UCSD-AML1 (cell line): ENCODE results near the gene ENTR1.
A peak's percentile ranks its signal among the peaks of the same experiment; 100 is the strongest.
"Not testable (repeated sequence)": the region's sequence is repeated elsewhere in the genome, so short reads cannot be mapped to it uniquely, and the experiment has no call there.

ENCODE experiments used
- DNase-seq: peaks from one replicate; lab custom pipeline; 2025; ENCODE audit not compliant: unreplicated experiment; lab: John Stamatoyannopoulos, UW

The ENTR1 gene

DNA sequence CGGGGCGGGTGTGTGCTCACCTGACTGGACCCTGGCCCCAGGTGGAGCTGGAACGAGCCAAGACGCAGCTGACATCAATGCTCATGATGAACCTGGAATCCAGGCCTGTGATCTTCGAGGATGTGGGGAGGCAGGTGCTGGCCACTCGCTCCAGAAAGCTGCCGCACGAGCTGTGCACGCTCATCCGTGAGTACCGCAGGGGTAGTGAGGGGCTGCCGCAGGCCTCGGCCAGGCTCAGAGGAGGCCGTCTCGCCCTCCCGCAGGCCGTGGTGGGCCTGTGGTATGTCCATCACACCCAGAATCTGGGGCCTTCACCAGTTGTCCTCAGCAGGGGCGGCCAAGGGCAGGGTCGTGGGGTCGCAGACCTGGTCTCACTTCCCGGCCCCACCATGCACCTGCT, 11.4 kb upstream of the ENTR1 start:
- DNase-seq, result no peak

DNA sequence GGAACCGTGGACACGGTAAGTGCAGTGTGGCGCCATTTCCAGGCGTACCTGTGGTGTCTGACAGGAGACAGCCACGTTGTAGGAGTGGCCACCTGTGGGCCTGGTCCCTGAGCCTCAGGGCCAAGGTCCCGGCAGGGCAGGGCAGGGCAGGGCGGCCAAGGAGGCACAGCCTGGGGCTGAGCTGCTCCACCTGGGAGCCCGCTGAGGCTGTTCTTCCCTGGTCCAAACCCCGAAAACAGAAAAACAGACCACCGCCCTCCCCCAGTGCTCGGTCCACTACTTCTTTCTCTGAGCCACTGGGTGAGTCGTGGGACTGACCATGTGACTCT, 8.6 kb upstream of the ENTR1 start:
- DNase-seq, result no peak

DNA sequence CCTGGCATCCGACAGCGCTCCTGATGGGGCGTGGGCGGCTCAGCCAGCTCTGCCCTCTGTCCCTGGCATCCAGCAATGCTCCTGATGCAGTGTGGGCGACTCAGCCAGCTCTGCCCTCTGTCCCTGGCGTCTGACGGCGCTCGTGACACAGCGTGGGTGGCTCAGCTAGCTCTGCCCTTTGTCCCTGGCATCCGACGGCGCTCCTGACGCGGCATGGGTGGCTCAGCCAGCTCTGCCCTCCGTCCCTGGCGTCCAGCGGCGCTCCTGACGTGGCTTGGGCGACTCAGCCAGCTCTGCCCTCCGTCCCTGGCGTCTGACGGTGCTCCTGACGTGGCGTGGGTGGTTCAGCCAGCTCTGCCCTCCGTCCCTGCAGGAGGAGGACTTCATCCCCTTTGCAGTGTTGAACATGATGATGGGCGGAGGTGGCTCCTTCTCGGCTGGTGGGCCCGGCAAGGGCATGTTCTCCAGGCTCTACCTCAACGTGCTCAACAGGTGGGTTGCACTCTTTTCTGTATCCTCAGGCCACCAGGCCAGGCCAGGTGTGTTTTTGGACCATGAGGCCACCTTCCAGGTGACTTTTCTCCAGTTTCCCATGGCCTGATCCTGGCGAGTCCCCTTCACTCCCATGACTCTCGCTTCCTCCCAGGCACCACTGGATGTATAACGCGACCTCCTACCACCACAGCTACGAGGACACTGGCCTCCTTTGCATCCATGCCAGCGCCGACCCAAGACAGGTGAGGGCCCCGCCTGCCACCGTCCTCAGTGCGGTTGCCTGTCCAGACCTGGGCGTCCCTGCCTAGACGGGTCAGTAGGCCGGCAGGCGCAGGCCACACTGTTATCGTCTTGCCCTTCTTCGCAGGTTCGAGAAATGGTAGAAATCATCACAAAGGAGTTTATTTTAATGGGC, 8.0 kb upstream of the ENTR1 start:
- DNase-seq, result no peak

DNA sequence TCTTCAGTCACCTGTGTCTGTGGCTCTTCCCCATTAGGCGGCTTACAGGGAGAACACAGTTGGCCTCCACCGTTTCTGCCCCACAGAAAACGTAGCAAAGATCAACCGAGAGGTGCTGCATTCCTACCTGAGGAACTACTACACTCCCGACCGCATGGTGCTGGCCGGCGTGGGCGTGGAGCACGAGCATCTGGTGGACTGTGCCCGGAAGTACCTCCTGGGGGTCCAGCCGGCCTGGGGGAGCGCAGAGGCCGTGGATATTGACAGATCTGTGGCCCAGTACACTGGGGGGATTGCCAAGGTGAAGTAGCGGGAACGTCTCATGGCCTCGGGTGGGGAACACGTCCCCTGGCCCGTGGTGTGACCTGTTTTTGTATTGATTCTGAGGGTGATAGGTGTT, 6.5 kb upstream of the ENTR1 start:
- DNase-seq, result no peak

DNA sequence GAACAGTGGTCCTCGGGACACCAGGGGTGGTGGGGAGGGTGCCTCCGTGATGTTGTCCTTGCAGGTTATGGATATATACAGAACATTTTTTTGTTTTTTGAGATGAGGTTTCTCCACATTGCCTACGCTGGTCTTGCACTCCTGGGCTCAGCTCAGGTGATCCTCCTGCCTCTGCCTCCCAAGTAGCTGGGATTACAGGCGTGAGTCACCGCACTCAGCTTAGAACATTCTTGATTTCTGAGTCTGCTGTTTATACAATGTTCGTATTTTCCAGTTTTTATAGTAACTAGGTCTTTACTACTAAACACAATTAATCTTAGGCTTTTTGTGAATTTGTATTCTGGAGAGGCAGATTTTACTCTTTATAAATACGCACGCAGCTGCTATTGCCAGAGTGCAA, 6.0 kb upstream of the ENTR1 start:
- no peak for DNase-seq

DNA sequence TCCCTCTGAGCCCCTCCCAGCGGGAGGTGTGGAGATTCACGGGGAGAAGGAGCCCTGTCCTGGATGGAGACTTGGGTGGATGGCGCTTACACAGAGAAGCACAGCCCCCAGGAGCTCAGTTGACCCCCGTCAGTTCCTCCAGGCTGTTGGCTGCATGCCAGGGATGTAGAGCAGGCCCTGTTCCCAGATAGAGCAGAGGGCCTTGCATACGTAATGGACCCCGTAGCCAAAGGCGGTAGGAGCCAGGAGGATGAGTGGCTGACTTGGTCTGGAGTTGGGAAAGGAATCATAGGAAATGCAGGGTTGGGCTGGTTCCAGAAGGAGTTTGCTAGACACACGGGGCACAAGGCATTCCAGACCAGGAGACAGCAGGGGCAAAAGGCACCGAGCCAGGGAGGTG, 2.5 kb upstream of the ENTR1 start:
- DNase-seq, result no peak

DNA sequence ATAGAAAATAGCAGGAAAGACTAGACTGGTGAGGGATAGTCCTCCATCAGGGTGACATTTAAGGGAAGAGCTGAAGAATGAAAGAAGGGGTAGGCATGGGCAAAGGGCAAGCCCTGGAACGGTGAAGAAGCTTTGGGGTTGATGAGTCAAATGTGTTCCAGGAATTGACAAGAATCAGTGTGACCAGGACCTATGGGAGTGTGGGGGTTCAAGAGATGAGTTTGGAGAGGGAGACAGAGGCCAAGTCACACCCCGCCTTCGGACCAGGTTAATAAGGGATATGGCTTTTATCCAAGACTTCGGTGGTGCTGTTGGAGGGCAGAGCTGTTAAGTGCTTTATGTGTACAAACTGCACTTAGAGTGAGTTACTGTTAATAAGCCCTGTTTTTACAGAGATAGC, 964 bp upstream of the ENTR1 start:
- DNase-seq, result no peak

DNA sequence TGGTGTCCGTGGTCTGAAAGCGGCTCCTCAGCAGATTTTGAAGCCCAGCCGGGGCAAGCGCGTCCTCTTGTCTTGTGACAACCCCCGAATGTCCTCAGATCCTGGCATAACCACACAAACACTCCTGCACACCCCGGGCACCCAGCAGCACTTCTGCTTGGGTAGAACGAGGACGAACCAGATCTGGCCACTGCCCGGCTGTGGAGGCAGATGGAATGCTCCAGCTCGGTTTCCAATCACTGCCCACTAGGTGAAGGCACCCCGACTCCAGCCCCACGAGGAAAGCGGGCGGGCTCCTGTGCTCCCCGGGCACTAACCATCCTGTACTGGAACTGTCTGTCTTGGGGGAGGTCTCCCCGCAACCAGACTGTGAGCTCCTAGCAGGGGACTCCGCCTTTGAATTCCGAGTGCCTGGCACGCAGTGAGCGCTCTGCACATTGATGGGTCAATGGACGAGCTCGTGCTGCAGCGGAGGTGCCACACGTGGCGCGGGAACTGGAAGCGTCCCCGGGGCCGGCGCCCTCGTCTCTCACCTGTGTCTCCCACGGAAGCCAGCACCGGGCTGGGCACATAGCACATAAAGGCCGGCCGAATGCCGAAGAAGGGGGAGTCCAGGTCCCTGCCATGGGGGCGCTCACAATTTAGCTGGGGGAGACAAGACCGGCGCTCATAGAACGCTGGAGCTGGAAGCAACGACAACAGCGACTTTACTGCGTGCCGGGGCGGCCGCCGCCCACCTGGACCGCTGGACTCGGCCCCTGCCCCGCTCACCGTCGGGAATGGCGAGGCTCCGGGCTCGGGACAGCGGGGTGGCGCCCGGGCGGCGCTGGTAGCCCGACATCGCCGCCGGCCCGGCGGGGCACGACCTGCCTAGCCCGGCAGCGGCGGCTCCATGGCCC, 608 bp downstream of the ENTR1 start:
- DNase-seq, result peak; percentile 33

DNA sequence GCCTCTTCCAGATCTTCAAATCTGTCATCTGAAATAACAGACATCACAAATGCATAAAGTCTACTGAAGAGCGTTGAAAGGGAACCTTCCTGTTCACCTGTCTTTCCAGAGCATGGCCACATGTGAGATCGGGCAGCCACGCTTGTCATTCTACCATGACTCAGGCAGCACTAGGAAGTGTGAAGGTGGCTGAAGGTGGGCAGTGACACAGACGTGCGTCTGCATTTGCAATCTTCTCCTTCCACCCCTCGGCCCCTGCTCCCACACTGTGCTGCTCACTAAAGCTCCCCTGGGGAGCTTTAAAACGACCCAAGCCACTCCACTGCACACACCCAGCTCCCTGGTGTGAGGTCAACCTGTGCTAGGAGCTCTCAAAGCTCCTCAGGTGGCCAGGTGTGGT, 2.5 kb downstream of the ENTR1 start:
- DNase-seq, result no peak

DNA sequence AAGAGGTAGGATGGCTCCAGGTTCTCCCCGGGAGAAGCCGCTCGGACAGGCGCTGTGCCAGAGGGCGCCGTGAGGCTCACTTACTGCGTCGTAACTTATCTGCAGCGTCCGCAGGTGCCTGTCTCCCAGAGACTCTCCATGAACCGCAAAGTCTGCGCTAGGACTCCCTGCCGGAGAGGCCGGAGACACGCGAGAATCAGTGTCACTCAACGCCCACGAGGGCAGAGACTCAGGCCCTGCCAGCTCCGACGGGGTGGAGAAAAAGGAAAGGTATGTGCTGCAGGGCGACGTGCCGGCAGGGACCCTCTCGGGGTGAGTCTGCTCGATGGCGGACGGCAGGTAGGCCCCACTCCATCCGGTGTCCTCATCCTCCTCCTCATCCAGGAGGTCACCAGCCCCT, 3.4 kb downstream of the ENTR1 start:
- not testable (repeated sequence) for DNase-seq

DNA sequence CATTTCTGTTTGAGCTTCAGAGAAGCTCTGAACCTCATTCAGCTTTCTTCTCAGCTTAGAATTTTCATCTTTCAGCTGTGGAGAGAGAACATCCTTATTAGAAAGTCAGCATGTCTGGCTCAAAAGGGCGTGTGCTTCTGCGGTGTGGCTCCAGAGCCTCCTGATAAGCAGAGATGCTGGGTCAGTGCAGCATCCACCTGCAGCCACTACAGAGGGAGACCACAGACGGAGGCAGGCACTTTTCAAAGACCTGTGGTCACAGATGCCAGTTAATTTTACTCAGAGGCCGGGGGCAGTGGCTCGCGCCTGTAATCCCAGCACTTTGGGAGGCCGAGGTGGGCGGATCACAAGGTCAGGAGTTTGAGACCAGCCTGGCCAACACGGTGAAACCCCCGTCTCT, 4.5 kb downstream of the ENTR1 start:
- not testable (repeated sequence) for DNase-seq

DNA sequence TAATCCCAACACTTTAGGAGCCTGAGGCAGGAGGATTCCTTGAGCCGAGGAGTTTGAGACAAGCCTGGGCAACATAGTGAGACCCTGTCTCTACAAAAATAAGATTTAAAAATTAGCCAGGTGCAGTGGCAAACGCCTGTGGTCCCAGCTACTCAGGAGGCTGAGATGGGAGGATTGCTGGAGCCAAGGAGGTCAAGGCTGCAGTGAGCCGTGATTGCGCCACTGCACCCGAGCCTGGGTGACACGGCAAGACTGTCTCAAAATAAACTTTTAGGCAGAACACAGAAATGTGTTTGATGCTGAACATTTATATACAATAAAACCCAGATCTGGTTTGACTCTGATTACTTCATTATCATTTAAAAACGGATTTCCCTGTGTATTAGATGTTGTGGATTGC, 4.9 kb downstream of the ENTR1 start:
- DNase-seq, result no peak

DNA sequence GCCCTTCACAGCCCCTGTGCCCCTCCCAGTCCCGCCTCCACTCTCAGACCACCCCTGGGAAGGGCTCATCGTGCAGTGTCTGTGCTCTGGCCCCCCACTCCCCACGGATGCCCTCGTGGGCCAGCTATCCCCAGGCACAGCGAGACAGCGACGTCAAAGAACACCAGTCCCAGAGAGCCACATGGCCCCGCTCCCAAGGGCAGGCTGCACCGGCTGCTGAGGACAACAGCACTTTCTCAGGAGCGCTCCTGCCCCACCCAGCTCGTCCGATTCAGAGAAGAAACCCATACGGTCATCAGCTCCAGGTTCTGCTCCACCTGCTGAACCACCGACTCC, 5.6 kb downstream of the ENTR1 start:
- no peak for DNase-seq

DNA sequence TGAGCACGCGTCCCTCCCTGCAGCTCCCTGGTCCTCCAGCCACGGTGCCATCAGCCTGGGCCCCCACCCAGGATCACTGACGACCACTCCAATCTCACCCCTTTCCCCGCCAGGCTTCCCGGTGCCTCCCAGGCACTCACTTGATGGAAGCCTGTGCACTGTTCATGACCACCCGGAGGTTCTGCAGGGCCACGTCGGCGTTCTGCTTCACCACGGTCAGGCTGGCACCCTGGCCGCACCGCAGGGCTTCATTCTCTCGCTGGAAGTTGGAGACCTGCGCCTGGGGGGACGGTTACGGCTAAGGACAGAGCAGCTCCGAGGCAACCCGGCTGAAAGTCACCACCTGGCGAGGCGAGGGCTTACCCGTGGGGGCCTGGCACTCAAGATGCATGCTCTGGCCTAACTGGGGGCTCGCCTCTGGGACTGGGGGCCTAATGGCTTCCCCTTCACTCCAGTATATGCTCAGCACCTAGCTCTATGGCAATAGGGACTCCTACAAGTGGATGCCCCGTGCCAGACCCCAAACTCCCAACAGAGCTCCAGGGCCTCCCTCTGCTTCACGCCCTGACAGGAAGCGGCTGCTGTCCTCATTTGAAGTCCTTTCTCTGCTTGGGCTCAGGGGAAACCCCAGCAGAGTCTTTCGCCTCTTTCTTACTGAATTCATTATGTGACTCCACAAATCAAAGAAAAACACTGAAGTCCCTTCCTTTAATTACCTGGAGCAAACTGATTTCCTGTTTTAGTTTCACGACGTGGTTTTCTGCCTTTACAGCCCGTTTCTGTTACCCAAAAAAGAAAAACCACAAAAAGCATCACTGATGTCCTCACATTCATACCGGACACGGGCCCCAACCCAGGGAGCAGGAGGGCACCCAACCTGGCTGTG, 6.3 kb downstream of the ENTR1 start:
- DNase-seq, result no peak

DNA sequence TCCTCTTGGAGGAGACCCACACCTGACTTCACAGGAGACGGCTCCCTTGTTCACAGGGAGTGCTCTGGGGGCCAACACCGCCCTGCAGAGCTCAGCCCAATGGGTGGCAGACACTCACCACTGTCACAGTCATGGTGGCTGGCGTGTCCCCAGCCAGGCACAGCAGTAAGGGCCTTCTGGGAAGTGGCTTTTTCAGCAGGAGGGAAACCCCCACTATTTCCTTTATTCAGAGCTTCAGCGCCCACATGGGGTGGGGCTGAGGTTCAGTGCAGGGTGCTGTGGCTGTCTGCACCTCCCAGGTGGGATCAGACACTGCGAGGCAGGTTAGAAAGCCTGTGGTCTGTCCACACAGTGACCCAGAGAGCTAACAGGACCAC, 6.9 kb downstream of the ENTR1 start:
- DNase-seq, result no peak

DNA sequence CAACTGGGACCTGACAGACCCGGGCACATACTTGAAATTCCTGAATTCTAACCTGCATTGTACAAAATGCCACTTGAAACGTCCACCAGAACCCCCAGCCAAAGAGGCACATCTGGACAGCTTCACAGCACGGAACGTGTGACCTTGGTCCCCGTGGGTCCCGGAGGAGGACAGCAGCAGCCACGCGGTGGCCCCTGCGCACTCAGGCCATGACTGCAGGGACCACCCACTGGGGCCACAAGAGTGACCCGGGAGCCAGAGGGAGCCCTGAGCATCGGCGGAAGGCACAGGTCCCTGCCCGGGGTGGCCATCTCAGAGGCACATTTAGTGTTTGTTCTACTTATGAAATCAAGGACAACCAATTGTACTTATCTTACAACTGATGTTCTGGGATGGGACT, 8.3 kb downstream of the ENTR1 start:
- DNase-seq, result no peak

DNA sequence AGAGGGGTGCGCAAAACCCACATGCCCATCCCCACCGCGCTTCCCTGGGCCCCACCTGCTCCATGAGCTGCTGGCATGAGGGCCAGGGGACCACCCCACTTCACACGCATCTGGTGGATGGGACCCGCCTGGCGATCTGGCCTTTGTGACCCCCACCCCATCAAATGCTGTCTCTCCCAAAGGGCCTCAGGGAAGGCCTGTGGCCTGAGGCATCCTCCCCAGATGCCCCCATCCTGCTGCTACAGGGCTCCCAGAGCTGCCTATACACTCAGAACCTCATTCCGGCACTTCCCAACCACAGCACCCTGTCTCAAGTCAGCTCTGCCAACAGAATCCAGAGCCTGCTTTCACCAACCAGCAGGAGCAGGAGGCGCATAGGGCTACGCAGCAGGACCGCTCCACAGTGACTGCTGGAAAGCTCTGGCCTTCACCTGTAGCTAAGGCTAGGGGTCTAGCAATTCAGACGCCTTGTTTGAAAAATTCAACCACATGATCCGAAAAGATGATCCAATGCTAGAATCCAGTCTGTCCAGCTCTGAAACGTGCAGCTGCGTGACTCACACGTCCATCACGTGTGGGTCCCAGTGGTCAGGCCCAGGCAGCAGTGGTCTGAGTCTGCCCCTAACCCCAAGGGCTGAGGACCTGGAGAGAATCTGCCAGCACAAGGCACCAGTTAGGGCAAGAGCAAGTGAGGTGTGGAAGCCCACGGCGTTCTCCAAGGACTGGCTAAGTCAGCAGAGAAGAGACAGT, 9.1 kb downstream of the ENTR1 start:
- no peak for DNase-seq

DNA sequence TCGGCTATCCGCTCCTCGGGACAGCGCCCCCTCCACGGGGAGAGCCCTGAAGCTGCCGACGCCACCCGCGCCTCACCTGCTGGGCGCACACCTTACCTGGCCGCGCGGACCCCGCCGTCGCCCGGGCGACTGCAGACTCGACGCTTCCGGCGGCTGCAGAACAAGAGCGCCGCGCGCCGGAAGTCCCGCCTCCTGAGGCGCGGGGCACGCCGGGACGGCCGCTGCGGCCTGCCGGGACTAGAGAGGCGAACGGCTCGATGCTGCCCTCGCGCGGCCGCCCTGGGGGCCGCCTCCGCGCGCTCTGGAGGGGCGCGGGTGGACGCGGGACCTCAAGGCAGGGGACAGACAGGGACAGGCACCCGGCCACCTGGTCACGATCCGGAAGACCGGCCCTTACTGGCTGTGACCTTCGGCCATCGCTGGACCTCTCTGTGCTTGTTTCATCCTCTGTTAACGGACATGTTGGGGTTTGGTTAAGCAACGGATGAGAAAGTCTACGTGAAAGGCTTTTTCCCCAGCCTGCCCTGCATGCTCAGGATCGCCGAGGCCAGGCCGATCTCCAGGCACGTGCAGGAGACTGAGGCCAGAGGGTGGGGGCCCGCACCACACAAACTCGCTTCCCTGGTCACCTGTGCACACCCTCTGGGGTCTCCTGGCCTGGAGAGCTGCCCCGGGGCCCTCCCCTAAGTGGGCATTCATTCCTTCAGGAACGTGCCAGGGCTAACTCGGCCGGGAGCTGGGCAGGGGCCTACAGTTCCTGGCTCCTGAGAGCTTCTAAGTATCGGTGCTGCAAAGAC, 10.2 kb downstream of the ENTR1 start, which contains the start of gene SNAPC4:
TSS of gene SNAPC4 (minus strand) at position 133 of the 797 bp plus-strand sequence. CDS start 1,742 bp downstream, outside the sequence.
- DNase-seq, result peak; percentile 92

DNA sequence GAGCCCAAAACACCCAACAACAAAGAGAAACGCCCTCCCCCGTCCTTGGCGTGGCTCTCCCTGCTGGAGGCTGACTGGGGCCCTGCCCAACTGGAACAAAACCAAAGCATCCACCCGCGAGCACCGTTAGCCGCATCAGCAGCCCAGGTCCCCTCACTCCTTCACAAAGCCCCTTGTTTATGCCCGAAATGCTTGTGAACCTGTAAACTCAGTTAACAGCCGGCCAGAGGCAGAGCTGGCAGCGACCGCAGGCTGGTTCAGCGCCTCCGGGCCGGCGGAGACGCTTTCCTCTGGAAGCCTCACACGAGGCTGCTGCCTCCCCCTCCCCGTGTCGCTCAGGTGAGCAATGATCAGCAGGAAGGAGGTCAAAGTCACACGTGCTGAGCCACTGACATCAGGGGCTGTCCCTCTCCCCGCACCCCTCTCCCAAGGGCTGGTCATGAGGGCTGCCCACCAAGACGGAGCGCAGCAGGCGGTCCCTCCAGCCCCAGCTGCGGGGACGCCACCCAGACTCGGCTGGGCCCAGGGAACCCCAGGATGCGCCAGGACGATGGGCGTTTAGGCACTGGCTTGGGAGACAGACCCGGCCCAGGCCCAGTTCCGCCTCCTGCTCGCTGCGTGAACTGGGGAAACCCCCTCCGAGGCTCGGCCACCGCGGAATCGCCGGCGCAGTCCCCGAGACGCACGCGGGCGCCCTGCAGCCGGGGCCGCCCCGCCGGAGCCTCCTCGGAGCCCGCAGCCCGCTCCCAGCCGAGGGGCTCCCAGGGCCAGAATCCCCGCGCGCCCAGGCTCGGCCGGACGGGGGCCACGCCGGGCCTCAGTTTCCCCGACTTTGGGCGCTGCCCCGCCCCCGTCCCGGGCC, 11.0 kb downstream of the ENTR1 start:
- peak; percentile 25 for DNase-seq
